H1 (cell line): Measurements from ENCODE around the gene EPHB3.

Experiments
- CHD1 ChIP-seq: IDR thresholded peaks from 2 replicates; pipeline ENCODE4 v1.6.1; 2012; ENCODE audit warnings: low read depth, low read length, improper control_type of control experiment
- CTCF ChIP-seq, 3 experiments: IDR thresholded peaks; 1 replicate in 2 of 3; 2 replicates in 1 of 3; pipeline versions ENCODE4 v1.5.1 to v1.6.1; 2011; ENCODE audit warnings: low read length in 3 of 3, mild to moderate bottlenecking in 3 of 3, inconsistent platforms in 2 of 3, low read depth in 1 of 3, moderate library complexity in 1 of 3; ENCODE audit not compliant: insufficient read depth in 1 of 3; ENCODE audit errors: control extremely low read depth in 1 of 3
- EZH2 ChIP-seq: fragments of 200-600 bp; sonication (generic); IDR thresholded peaks from 2 replicates; pipeline ENCODE4 v1.7.1; 2012; ENCODE audit warnings: low read depth, mild to moderate bottlenecking, moderate library complexity, low read length, inconsistent platforms; ENCODE audit not compliant: severe bottlenecking
- POLR2A ChIP-seq, 2 experiments: IDR thresholded peaks; 1 replicate in 1 of 2; 2 replicates in 1 of 2; pipeline ENCODE4 v1.6.1; 2011; ENCODE audit warnings: low read depth in 2 of 2, low read length in 2 of 2, mild to moderate bottlenecking in 2 of 2; ENCODE audit errors: control extremely low read depth in 1 of 2
- RAD21 ChIP-seq, 2 experiments: IDR thresholded peaks in 1 of 2; conservative IDR thresholded peaks in 1 of 2; 2 replicates each; pipeline ENCODE4 v1.6.1; 2011; ENCODE audit warnings: low read depth in 2 of 2, low read length in 2 of 2, improper control_type of control experiment in 1 of 2, inconsistent platforms in 1 of 2, mild to moderate bottlenecking in 1 of 2, moderate library complexity in 1 of 2

- TF ChIP-seq CTCF (IDR thresholded peaks at IDR 0.05; ENCODE audit: control extremely low read depth in 1 of 3, insufficient read depth in 1 of 3, low read depth in 1 of 3, low read length in 3 of 3): no peak
- no peak for TF ChIP-seq EZH2
- TF ChIP-seq POLR2A (IDR thresholded peaks at IDR 0.05; ENCODE audit: control extremely low read depth in 1 of 2, low read depth in 2 of 2, low read length in 2 of 2): no peak
- TF ChIP-seq CHD1: no peak
- TF ChIP-seq RAD21 (IDR thresholded peaks at IDR 0.05 in 1 of 2, conservative IDR thresholded peaks at IDR 0.05 in 1 of 2; ENCODE audit: low read depth in 2 of 2, low read length in 2 of 2): no peak
Observed at GRCh38 chr3:184616436-184616835, 54.9 kb downstream of the EPHB3 start.
